ENCODE results near the gene CA12. TPM values are rescaled to one million over a fixed set of nuclear protein-coding genes. Genes with fewer than 3 reads are reported as not detected.

CA12 gene
- total RNA-seq, 4 donors from 2014 or later = 126 to 156 (median 143) TPM

- no peaks in the 10 kb centered on the region for H3K9me3 ChIP-seq
- H3K4me1 ChIP-seq = peaks cover 22 to 91% (median 55%) of the 10 kb centered on the region in 3 donors
- no peak overlapping the region for H3K4me3 ChIP-seq
- no peaks in the 10 kb centered on the region for H3K27me3 ChIP-seq
- H3K27ac ChIP-seq = peak overlapping the region in 3 of 4 donors; percentile 9 to 90 (median 90)
- no peak for DNase-seq
- WGBS, 2 donors = 77 to 87% methylated on average over 2 of the region's 2 CpGs
- intact Hi-C loops (cut with DNase I) = no loop called here
- TF ChIP-seq, protein P1, sequence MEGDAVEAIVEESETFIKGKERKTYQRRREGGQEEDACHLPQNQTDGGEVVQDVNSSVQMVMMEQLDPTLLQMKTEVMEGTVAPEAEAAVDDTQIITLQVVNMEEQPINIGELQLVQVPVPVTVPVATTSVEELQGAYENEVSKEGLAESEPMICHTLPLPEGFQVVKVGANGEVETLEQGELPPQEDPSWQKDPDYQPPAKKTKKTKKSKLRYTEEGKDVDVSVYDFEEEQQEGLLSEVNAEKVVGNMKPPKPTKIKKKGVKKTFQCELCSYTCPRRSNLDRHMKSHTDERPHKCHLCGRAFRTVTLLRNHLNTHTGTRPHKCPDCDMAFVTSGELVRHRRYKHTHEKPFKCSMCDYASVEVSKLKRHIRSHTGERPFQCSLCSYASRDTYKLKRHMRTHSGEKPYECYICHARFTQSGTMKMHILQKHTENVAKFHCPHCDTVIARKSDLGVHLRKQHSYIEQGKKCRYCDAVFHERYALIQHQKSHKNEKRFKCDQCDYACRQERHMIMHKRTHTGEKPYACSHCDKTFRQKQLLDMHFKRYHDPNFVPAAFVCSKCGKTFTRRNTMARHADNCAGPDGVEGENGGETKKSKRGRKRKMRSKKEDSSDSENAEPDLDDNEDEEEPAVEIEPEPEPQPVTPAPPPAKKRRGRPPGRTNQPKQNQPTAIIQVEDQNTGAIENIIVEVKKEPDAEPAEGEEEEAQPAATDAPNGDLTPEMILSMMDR (IDR thresholded peaks at IDR 0.05) = no peak
- TF ChIP-seq POLR2A (IDR thresholded peaks at IDR 0.05) = no peak
- peaks cover 0 to 13% (median 0%) of the 10 kb centered on the region in 3 donors for H3K36me3 ChIP-seq
Measured at GRCh38 chr15:63366451-63366850, 15.2 kb downstream of the CA12 start.

GRCh38 chr15:63365273-63365680, 16.4 kb downstream of the CA12 start:
- Histone ChIP-seq H3K4me3 (no peak overlapping the region), H3K27me3 (no peaks in the 10 kb centered on the region), H3K27ac (peak overlapping the region; percentile 17 to 62 (median 34)), H3K4me1 (peaks cover 21 to 80% (median 48%) of the 10 kb centered on the region in 3 donors), H3K36me3 (peaks cover 0 to 14% (median 0%) of the 10 kb centered on the region in 3 donors), H3K9me3 (no peaks in the 10 kb centered on the region)
- WGBS, 2 donors = 29 to 43% methylated on average over 5 of the region's 5 CpGs
- TF ChIP-seq POLR2A (IDR thresholded peaks at IDR 0.05) = no peak
- TF ChIP-seq, protein P1 (IDR thresholded peaks at IDR 0.05) = no peak
- intact Hi-C loops (cut with DNase I) = no loop called here
- no peak for DNase-seq

GRCh38 chr15:63364399-63365272, 17.0 kb downstream of the CA12 start:
- peak overlapping the region in 2 of 4 donors; percentile 47 to 62 for H3K27ac ChIP-seq
- TF ChIP-seq, protein P1 (IDR thresholded peaks at IDR 0.05) = no peak
- TF ChIP-seq POLR2A (IDR thresholded peaks at IDR 0.05) = no peak
- H3K27me3 ChIP-seq = no peaks in the 10 kb centered on the region
- WGBS, 2 donors = 67 to 73% methylated on average over 11 of the region's 11 CpGs
- peaks cover 0 to 14% (median 0%) of the 10 kb centered on the region in 3 donors for H3K36me3 ChIP-seq
- DNase-seq = no peak
- intact Hi-C loops (cut with DNase I) = no loop called here
- no peak overlapping the region for H3K4me3 ChIP-seq
- H3K4me1 ChIP-seq = peaks cover 21 to 73% (median 45%) of the 10 kb centered on the region in 3 donors
- no peaks in the 10 kb centered on the region for H3K9me3 ChIP-seq

GRCh38 chr15:63363292-63363691, 18.4 kb downstream of the CA12 start:
- no peaks in the 10 kb centered on the region for H3K27me3 ChIP-seq
- DNase-seq = no peak
- peaks cover 10 to 60% (median 32%) of the 10 kb centered on the region in 3 donors for H3K4me1 ChIP-seq
- intact Hi-C loops (cut with DNase I) = no loop called here
- WGBS, 2 donors = 80 to 87% methylated on average over 2 of the region's 2 CpGs
- peaks cover 0 to 14% (median 0%) of the 10 kb centered on the region in 3 donors for H3K36me3 ChIP-seq
- TF ChIP-seq, protein P1 (IDR thresholded peaks at IDR 0.05) = no peak
- no peak for TF ChIP-seq POLR2A (IDR thresholded peaks at IDR 0.05)
- H3K4me3 ChIP-seq = no peak overlapping the region
- H3K27ac ChIP-seq = no peak overlapping the region
- no peaks in the 10 kb centered on the region for H3K9me3 ChIP-seq

GRCh38 chr15:63362885-63363284, 18.8 kb downstream of the CA12 start:
- no peak for TF ChIP-seq POLR2A (IDR thresholded peaks at IDR 0.05)
- TF ChIP-seq, protein P1 (IDR thresholded peaks at IDR 0.05) = no peak
- DNase-seq = no peak
- 79 to 80% methylated on average over 7 of the region's 7 CpGs for WGBS, 2 donors
- intact Hi-C loops (cut with DNase I) = no loop called here
- no peaks in the 10 kb centered on the region for H3K27me3 ChIP-seq
- peaks cover 7 to 57% (median 28%) of the 10 kb centered on the region in 3 donors for H3K4me1 ChIP-seq
- no peak overlapping the region for H3K27ac ChIP-seq
- no peaks in the 10 kb centered on the region for H3K9me3 ChIP-seq
- H3K36me3 ChIP-seq = peaks cover 0 to 14% (median 0%) of the 10 kb centered on the region in 3 donors
- H3K4me3 ChIP-seq = no peak overlapping the region

Measured in esophagus squamous epithelium (tissue), 5 donors.